ENCODE data around the gene HSD17B14. TPM values are rescaled to one million over a fixed set of nuclear protein-coding genes. Genes with fewer than 3 reads are reported as not detected.

The HSD17B14 gene
- total and polyA plus RNA-seq, 2 of the 13 experiments (the other 11 are each of a cell fraction or from before 2014, with no cell fraction given) = 0.58 to 1.2 TPM

GRCh38 chr19:48879025-48879637 is 42.8 kb upstream of the HSD17B14 start:
- Histone ChIP-seq H3K4me2 (ENCODE audit: low read depth, low read length) (no peak overlapping the region), H3K4me3 (replicated peaks in 1 of 3; ENCODE audit: insufficient read depth in 1 of 3, low read depth in 2 of 3, low read length in 3 of 3) (no peak overlapping the region), H3K36me3 (replicated peaks in 1 of 2; ENCODE audit: control insufficient read depth in 1 of 2, insufficient read depth in 2 of 2, low read length in 2 of 2) (peaks cover 6 to 21% of the 10 kb centered on the region in 2 experiments), H3K27ac (ENCODE audit: extremely low read length, insufficient read depth, low read length) (no peak overlapping the region), H4K20me1 (ENCODE audit: insufficient read depth, low read length) (peaks cover 20% of the 10 kb centered on the region), H2AFZ (ENCODE audit: low read length) (no peak overlapping the region), H3K9ac (ENCODE audit: insufficient read depth, low read depth, low read length) (no peak overlapping the region), H3K27me3 (ENCODE audit: control insufficient read depth in 1 of 2, insufficient read depth in 2 of 2, low read length in 2 of 2) (no peaks in the 10 kb centered on the region), H3K9me3 (ENCODE audit: low read length) (no peaks in the 10 kb centered on the region), H3K4me1 (ENCODE audit: insufficient read depth, low read length) (peaks cover 39% of the 10 kb centered on the region), H3K79me2 (ENCODE audit: insufficient read depth, low read length) (peaks cover 17% of the 10 kb centered on the region)
- ChIA-PET POLR2A (interaction anchor here (0.7 to 3.8 kb wide), 2 partner anchors 92 to 892 kb away, joined by 3 to 14 read pairs; no protein-coding TSS in a partner anchor), CTCF (ENCODE audit: low intra/inter-chr PET ratio, low total read pairs) (no interaction called here)
- no peak for ATAC-seq
- no peak for TF ChIP-seq HOXA3 (CRISPR knock-in tag; IDR thresholded peaks at IDR 0.05)
- TF ChIP-seq SP4 (CRISPR knock-in tag; IDR thresholded peaks at IDR 0.05) = no peak
- no peak for TF ChIP-seq SMARCE1 (IDR thresholded peaks at IDR 0.05; ENCODE audit: borderline replicate concordance)
- no peak for TF ChIP-seq ZFY (CRISPR knock-in tag; IDR thresholded peaks at IDR 0.05)
- WGBS (ENCODE audit: low lambda C conversion rate) = 98% methylated on average over 13 of the region's 13 CpGs
- no peak for FAIRE-seq
- in situ Hi-C loops (cut with HindIII; ENCODE audit: extremely low pct_ligation_motif_present, low pct_unique_long_range_greater_than_20kb) (no loop called here), intact Hi-C loops (cut with micrococcal nuclease; ENCODE audit: unreplicated experiment) (loop anchor here (10.0 kb wide), 1 partner anchor 86 kb away; the partner anchor contains the start of gene FTL)
- BruUV-seq (replicated peaks) = no TSS peak
- DNase-seq (ENCODE audit: low spot score) = no peak

DNA sequence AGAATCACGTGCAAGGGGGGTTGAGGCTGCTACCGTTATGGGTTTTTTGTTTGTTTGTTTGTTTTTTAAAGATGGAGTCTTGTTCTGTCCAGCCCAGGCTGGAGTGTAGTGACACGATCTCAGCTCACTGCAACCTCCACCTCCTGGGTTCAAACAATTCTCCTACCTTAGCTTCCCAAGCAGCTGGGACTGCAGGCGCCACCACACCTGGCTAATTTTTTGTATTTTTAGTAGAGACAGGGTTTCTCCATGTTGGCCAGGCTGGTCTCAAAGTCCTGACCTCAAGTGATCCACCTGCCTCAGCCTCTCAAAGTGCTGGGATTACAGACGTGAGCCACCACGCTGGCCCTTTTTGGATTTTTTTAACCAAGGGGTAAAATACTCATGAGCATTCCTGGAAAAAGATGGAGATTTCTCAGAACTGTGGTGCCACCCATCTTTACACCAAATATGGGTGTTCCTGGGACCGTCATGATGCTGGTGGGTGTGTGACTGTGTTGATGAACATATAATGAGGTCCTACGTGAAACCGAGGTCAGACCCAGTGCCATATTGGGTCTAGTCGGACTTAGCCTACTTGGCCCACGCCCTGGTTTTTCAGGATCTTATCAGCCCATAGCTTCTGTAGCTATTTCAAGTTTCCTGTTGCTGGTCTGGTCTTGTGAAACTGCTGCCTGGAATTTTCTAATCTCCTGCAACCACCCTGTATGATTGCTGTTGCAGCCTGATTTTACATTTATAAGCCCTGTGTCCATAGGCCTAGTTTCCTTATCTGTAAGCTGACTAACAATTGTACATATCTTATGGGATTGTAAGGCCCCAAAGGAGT is 42.1 kb upstream of the HSD17B14 start:
- intact Hi-C loops (cut with micrococcal nuclease; ENCODE audit: unreplicated experiment) = loop anchor here (10.0 kb wide), 1 partner anchor 86 kb away; the partner anchor contains the start of gene FTL
- in situ Hi-C loops (cut with HindIII; ENCODE audit: extremely low pct_ligation_motif_present, low pct_unique_long_range_greater_than_20kb) = no loop called here
- Histone ChIP-seq H3K9me3 (ENCODE audit: low read length) (no peaks in the 10 kb centered on the region), H3K9ac (ENCODE audit: insufficient read depth, low read depth, low read length) (no peak overlapping the region), H3K4me2 (ENCODE audit: low read depth, low read length) (no peak overlapping the region), H3K36me3 (replicated peaks in 1 of 2; ENCODE audit: control insufficient read depth in 1 of 2, insufficient read depth in 2 of 2, low read length in 2 of 2) (peaks cover 8 to 28% of the 10 kb centered on the region in 2 experiments), H3K4me3 (replicated peaks in 1 of 3; ENCODE audit: insufficient read depth in 1 of 3, low read depth in 2 of 3, low read length in 3 of 3) (no peak overlapping the region), H3K79me2 (ENCODE audit: insufficient read depth, low read length) (peaks cover 24% of the 10 kb centered on the region), H3K27ac (ENCODE audit: extremely low read length, insufficient read depth, low read length) (no peak overlapping the region), H3K4me1 (ENCODE audit: insufficient read depth, low read length) (peaks cover 46% of the 10 kb centered on the region), H3K27me3 (ENCODE audit: control insufficient read depth in 1 of 2, insufficient read depth in 2 of 2, low read length in 2 of 2) (no peaks in the 10 kb centered on the region; a peak in 1 of 5 replicates), H2AFZ (ENCODE audit: low read length) (no peak overlapping the region), H4K20me1 (ENCODE audit: insufficient read depth, low read length) (peaks cover 27% of the 10 kb centered on the region)
- no peak for FAIRE-seq
- TF ChIP-seq POLR2G (IDR thresholded peaks at IDR 0.05; ENCODE audit: low read depth, low read length) = peak; percentile 48; the same call in 1 of the 2 replicates
- peak; percentile 48; the same call in 1 of the 2 replicates for TF ChIP-seq BHLHE40 (IDR thresholded peaks at IDR 0.05; ENCODE audit: low read length)
- TF ChIP-seq POLR2AphosphoS2 (IDR thresholded peaks at IDR 0.05; ENCODE audit: low read depth, low read length) = peak; percentile 32; the same call in 1 of the 2 replicates
- no peak for TF ChIP-seq HBP1 (CRISPR knock-in tag; IDR thresholded peaks at IDR 0.05; ENCODE audit: low read depth)
- peak in 1 of 2 experiments; percentile 59; a peak in 1 of 4 replicates for TF ChIP-seq POLR2A (IDR thresholded peaks at IDR 0.05; ENCODE audit: insufficient read depth in 1 of 2, low read depth in 2 of 2, low read length in 2 of 2)
- TF ChIP-seq SSRP1 (CRISPR knock-in tag; IDR thresholded peaks at IDR 0.05) = 0 out of 2 replicates have a peak, but pooled peaks have one; percentile 10
- TF ChIP-seq FOXP4 (CRISPR knock-in tag; IDR thresholded peaks at IDR 0.05) = no peak
- TF ChIP-seq PLRG1 (conservative IDR thresholded peaks at IDR 0.05) = no peak
- no peak for TF ChIP-seq ZFP90 (CRISPR knock-in tag; IDR thresholded peaks at IDR 0.05; ENCODE audit: borderline replicate concordance)
- BruUV-seq (replicated peaks) = no TSS peak
- DNase-seq (ENCODE audit: low spot score) = no peak
- 71% methylated on average over 9 of the region's 11 CpGs for WGBS (ENCODE audit: low lambda C conversion rate)
- ChIA-PET POLR2A (interaction anchor here (0.7 to 6.9 kb wide), 4 partner anchors 10 to 893 kb away, joined by 3 to 88 read pairs (median 8); partner anchors contain the start of gene FTL), CTCF (ENCODE audit: low intra/inter-chr PET ratio, low total read pairs) (no interaction called here)
- ATAC-seq = no peak

All from HepG2 (cell line).